Sigmoid colon (tissue), 7 donors: ENCODE data around the gene KRTDAP. TPM values are rescaled to one million over a fixed set of nuclear protein-coding genes. Genes with fewer than 3 reads are reported as not detected.

Experiments used
- DNase-seq: peaks from one replicate; pipeline ENCODE4 v3.0.0-alpha.2; 2019
- H3K27ac ChIP-seq, 4 donors: fragments of 200-600 bp; sonication (generic); one replicate each; pipeline ENCODE4 v1.5.1; 2016 to 2019; ENCODE audit warnings: mild to moderate bottlenecking in 1 of 4
- H3K27me3 ChIP-seq, 3 donors: fragments of 200-600 bp; sonication (generic); one replicate each; pipeline ENCODE4 v1.5.1; 2019; ENCODE audit warnings: mild to moderate bottlenecking in 1 of 3
- H3K36me3 ChIP-seq, 4 donors: fragments of 200-600 bp; sonication (generic); one replicate each; pipeline ENCODE4 v1.5.1; 2016 to 2019
- H3K4me1 ChIP-seq, 4 donors: fragments of 200-600 bp; sonication (generic); one replicate each; pipeline ENCODE4 v1.5.1; 2017 to 2019
- H3K4me3 ChIP-seq, 4 donors: fragments of 200-600 bp; sonication (generic); one replicate each; pipeline ENCODE4 v1.5.1; 2017 to 2019; ENCODE audit warnings: mild to moderate bottlenecking in 2 of 4, moderate library complexity in 1 of 4
- H3K9me3 ChIP-seq, 4 donors: fragments of 200-600 bp in 3 of 4; sonication (generic) in 3 of 4; one replicate each; pipeline versions ENCODE4 v1.5.1 to v1.6.1; 2013 to 2019
- EP300 ChIP-seq, 4 donors: sonication (generic); formaldehyde crosslinking; IDR thresholded peaks; one replicate each; pipeline ENCODE4 v1.6.1; 2017; ENCODE audit warnings: antibody characterized with exemption in 4 of 4
- POLR2A ChIP-seq, 2 donors: fragments of 450-650 bp; IDR thresholded peaks; one replicate each; pipeline ENCODE4 v1.6.1; 2016; ENCODE audit warnings: antibody characterized with exemption in 2 of 2, mild to moderate bottlenecking in 2 of 2, moderate library complexity in 2 of 2
- POLR2AphosphoS5 ChIP-seq, 4 donors: sonication (generic); formaldehyde crosslinking; IDR thresholded peaks; one replicate each; pipeline ENCODE4 v1.6.1; 2017; ENCODE audit warnings: antibody characterized with exemption in 4 of 4
- WGBS, 2 donors: extraction: QIAGEN DNeasy Blood & Tissue Kit; methylation state at CpG; one replicate each; pipeline ENCODE4 v1.1.7; 2013; 5-methylcytosine and 5-hydroxymethylcytosine counted together
- intact Hi-C: fragments of 100-400 bp; cut with DNase I; formaldehyde crosslinking; loops from one replicate; pipeline ENCODE4 v1.15.1; 2023
- polyA plus RNA-seq, 3 donors: library from polyadenylated mRNA; stranded (reverse); fragments of 200-250 nt; gene quantifications; one replicate each; pipeline ENCODE4 v1.2.3, GENCODE V29; 2013
- total RNA-seq, 4 donors: library from RNA; depleted of rRNA; stranded (reverse); fragments of >200 nt; gene quantifications; one replicate each; pipeline ENCODE4 v1.1.0, GENCODE V29; 2016
- TF ChIP-seq, protein P1 (sequence below), 4 experiments: fragments of 450-650 bp in 3 of 4; fragments of 200-600 bp in 1 of 4; IDR thresholded peaks; one replicate each; pipeline ENCODE4 v1.5.1; 2016 to 2019; ENCODE audit warnings: antibody characterized with exemption in 4 of 4, mild to moderate bottlenecking in 3 of 4, moderate library complexity in 2 of 4
- donor health status: healthy with polysubstance abuse.
- donor health status: Bipolar disorder and iron deficiency.
- donor health status: healthy.

Gene KRTDAP
- total and polyA plus RNA-seq, 7 donors = not detected

DNA sequence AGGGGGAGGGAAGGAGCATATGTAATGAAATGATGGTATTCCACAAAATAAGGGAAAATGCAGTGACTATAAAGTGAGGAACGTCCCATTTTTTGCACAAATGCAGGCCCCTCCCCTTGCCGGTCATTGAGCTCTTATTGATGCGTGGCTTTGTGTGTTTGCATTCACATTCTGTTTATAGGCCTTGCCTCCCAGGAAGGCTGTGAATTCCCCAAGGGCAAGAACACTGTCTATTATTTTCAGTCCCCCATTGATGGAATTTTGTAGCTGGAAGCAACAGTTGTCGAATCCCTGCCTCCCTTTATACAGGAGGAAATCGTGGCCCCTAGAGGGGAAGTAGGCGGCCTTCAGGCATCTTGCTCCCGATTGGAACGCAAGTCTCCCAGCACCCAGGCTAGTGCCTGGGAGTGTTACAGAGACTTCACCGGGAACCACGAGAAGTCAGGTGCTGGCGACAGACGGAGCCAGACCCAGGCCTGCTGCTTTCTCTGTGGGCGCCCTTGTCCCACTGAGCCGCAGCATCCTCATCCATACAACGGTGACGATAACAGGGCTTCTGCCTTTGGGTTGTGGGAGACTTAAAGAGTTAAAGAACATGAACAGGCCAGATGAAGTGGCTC lies 31.0 kb upstream of the KRTDAP start:
- DNase-seq = no peak
- Histone ChIP-seq H3K4me1 (no peaks in the 10 kb centered on the region), H3K27me3 (peaks cover 0 to 21% (median 2%) of the 10 kb centered on the region in 3 donors), H3K9me3 (no peaks in the 10 kb centered on the region), H3K36me3 (no peaks in the 10 kb centered on the region), H3K4me3 (no peak overlapping the region), H3K27ac (no peak overlapping the region)
- 80 to 87% methylated on average over 16 of the region's 16 CpGs for whole genome bisulfite sequencing, 2 donors
- TF ChIP-seq, protein P1, sequence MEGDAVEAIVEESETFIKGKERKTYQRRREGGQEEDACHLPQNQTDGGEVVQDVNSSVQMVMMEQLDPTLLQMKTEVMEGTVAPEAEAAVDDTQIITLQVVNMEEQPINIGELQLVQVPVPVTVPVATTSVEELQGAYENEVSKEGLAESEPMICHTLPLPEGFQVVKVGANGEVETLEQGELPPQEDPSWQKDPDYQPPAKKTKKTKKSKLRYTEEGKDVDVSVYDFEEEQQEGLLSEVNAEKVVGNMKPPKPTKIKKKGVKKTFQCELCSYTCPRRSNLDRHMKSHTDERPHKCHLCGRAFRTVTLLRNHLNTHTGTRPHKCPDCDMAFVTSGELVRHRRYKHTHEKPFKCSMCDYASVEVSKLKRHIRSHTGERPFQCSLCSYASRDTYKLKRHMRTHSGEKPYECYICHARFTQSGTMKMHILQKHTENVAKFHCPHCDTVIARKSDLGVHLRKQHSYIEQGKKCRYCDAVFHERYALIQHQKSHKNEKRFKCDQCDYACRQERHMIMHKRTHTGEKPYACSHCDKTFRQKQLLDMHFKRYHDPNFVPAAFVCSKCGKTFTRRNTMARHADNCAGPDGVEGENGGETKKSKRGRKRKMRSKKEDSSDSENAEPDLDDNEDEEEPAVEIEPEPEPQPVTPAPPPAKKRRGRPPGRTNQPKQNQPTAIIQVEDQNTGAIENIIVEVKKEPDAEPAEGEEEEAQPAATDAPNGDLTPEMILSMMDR (IDR thresholded peaks at IDR 0.05) = no peak
- TF ChIP-seq EP300 (IDR thresholded peaks at IDR 0.05) (no peak), POLR2A (IDR thresholded peaks at IDR 0.05) (no peak), POLR2AphosphoS5 (IDR thresholded peaks at IDR 0.05) (no peak)
- intact Hi-C loops = no loop called here

DNA sequence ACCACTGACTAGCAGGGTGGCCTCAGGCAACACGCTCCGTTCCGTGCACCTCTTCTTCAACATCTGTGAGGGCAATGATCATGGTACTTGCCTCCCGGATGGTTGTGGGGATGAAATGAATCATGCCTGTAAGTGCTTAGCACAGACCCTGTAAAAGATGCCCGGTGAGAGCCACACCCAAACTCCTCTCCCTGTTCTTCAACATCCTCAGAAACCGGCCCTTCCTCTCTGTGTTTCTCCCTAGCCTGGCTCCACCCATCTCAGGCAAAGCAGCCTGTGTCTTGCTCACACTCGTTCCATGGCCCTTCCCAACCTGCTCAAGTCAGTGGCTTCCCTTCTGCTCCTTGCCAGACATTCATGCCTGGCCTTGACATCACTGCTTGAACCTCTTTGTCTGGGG lies 29.0 kb upstream of the KRTDAP start:
- 38 to 57% methylated on average over 7 of the region's 7 CpGs for WGBS, 2 donors
- Histone ChIP-seq H3K27ac (no peak overlapping the region), H3K9me3 (no peaks in the 10 kb centered on the region), H3K4me3 (no peak overlapping the region), H3K4me1 (no peaks in the 10 kb centered on the region), H3K36me3 (no peaks in the 10 kb centered on the region), H3K27me3 (peaks cover 0 to 14% (median 2%) of the 10 kb centered on the region in 3 donors)
- DNase-seq = no peak
- TF ChIP-seq POLR2AphosphoS5 (IDR thresholded peaks at IDR 0.05) (no peak), POLR2A (IDR thresholded peaks at IDR 0.05) (no peak), EP300 (IDR thresholded peaks at IDR 0.05) (no peak)
- TF ChIP-seq, protein P1 (IDR thresholded peaks at IDR 0.05) = no peak
- intact Hi-C loops = no loop called here

DNA sequence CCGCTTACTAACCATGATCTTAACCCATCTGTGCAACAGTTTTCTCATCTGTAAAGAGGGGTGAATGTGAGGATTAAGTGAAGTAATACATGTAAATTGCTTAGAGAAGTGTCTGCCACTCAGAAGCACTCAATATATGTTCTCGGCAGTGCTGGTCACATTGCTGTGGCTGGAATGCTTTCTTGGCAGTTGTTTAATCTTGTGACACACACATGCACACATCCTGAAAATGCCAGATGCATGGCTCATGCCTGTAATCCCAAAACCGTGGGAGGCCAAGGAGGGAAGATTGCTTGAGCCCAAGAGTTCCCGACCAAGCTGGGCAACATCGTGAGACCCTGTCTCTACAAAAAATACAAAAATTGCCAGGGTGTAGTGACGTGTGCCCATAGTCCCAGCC lies 28.0 kb upstream of the KRTDAP start:
- TF ChIP-seq POLR2AphosphoS5 (IDR thresholded peaks at IDR 0.05) (no peak), EP300 (IDR thresholded peaks at IDR 0.05) (no peak), POLR2A (IDR thresholded peaks at IDR 0.05) (no peak)
- TF ChIP-seq, protein P1 (IDR thresholded peaks at IDR 0.05) = no peak
- H3K36me3 ChIP-seq = no peaks in the 10 kb centered on the region
- no peak for DNase-seq
- no peak overlapping the region for H3K27ac ChIP-seq
- H3K27me3 ChIP-seq = peaks cover 0 to 20% (median 12%) of the 10 kb centered on the region in 3 donors
- intact Hi-C loops = no loop called here
- 73 to 74% methylated on average over 6 of the region's 6 CpGs for WGBS, 2 donors
- no peaks in the 10 kb centered on the region for H3K4me1 ChIP-seq
- H3K4me3 ChIP-seq = no peak overlapping the region
- no peaks in the 10 kb centered on the region for H3K9me3 ChIP-seq

DNA sequence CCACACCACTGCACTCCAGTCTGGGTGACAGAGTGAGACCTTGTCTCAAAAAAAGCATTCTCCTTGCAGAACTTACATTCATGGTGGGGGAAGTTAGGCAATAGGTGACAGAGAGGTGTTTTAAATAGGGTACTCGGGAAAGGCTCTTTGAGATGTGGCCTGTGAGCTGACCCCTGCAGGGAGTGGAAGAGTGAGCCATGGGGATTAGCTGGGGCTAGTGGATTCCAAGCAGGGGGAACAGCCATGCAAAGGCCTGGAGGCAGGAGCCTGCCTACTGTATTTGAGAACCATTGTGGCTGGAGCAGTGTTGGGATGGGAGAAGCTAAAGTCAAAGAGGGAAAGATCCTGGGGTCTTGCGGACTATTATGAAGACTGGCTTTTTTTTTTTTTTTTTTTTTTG lies 27.1 kb upstream of the KRTDAP start:
- Histone ChIP-seq H3K27ac (no peak overlapping the region), H3K4me3 (no peak overlapping the region), H3K9me3 (no peaks in the 10 kb centered on the region), H3K27me3 (peaks cover 0 to 30% (median 22%) of the 10 kb centered on the region in 3 donors), H3K4me1 (no peaks in the 10 kb centered on the region), H3K36me3 (no peaks in the 10 kb centered on the region)
- WGBS, 2 donors = 94% methylated on average over 2 of the region's 2 CpGs
- TF ChIP-seq POLR2A (IDR thresholded peaks at IDR 0.05) = no peak
- TF ChIP-seq, protein P1 (IDR thresholded peaks at IDR 0.05) = no peak
- no peak for TF ChIP-seq POLR2AphosphoS5 (IDR thresholded peaks at IDR 0.05)
- TF ChIP-seq EP300 (IDR thresholded peaks at IDR 0.05) = no peak
- no peak for DNase-seq
- intact Hi-C loops = no loop called here

DNA sequence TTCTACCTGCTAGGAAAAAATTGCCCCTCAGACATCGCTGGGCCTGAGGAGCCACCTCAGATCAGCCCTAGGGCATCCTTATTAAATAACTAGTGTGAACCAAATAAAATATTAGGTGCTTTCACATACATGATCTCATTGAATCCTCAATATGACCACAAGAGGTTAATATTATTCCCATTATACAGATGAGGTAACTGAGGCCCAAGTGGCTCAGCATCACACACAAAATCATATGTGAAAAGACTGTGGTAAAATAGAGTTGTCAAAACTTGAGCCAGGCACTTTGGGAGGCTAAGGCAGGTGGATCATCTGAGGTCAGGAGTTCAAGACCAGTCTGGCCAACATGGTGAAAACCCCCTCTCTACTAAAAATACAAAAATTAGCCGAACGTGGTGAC lies 26.0 kb upstream of the KRTDAP start:
- H3K27me3 ChIP-seq = peaks cover 0 to 40% (median 29%) of the 10 kb centered on the region in 3 donors
- DNase-seq = no peak
- intact Hi-C loops = no loop called here
- H3K4me3 ChIP-seq = no peak overlapping the region
- H3K27ac ChIP-seq = no peak overlapping the region
- H3K36me3 ChIP-seq = no peaks in the 10 kb centered on the region
- no peaks in the 10 kb centered on the region for H3K4me1 ChIP-seq
- no peaks in the 10 kb centered on the region for H3K9me3 ChIP-seq
- WGBS, 2 donors = 93% methylated on average over 3 of the region's 3 CpGs
- TF ChIP-seq, protein P1 (IDR thresholded peaks at IDR 0.05) = no peak
- TF ChIP-seq POLR2A (IDR thresholded peaks at IDR 0.05) (no peak), EP300 (IDR thresholded peaks at IDR 0.05) (no peak), POLR2AphosphoS5 (IDR thresholded peaks at IDR 0.05) (no peak)
